Pancreas (tissue), 10 donors: Measurements from ENCODE around the gene SIRT6. TPM values are rescaled to one million over a fixed set of nuclear protein-coding genes. Genes with fewer than 3 reads are reported as not detected.

Experiments used
- ATAC-seq, 4 donors: fragments of 200-7000 bp; cut with Tn5 transposase; one replicate each; pipeline versions ENCODE4 v1.8.0 to v1.9.1; 2020; ENCODE audit warnings: mild to moderate bottlenecking in 4 of 4, moderate library complexity in 4 of 4
- DNase-seq, 6 donors: peaks; one replicate each; pipeline ENCODE4 v3.0.0-alpha.2; 2020
- FAIRE-seq: peaks from 2 replicates; lab custom pipeline; 2012; peaks lifted over from hg19 to GRCh38; lab: Jason Lieb, UNC
- H3K27ac ChIP-seq, 4 donors: fragments of 200-600 bp; sonication (generic); 1 replicate in 3 of 4; 2 replicates in 1 of 4; pipeline versions ENCODE4 v1.5.0 to v1.8.0; 2020
- H3K27me3 ChIP-seq, 4 donors: fragments of 200-600 bp; one replicate each; pipeline ENCODE4 v1.8.0; 2021
- H3K36me3 ChIP-seq, 3 donors: fragments of 200-600 bp; sonication (generic) in 1 of 3; one replicate each; pipeline versions ENCODE4 v1.5.0 to v1.8.0; 2020 to 2021
- H3K4me1 ChIP-seq, 3 donors: fragments of 200-600 bp; one replicate each; pipeline ENCODE4 v1.8.0; 2021
- H3K4me3 ChIP-seq, 4 donors: fragments of 200-600 bp; sonication (generic) in 2 of 4; one replicate each; pipeline versions ENCODE4 v1.5.0 to v1.8.0; 2020 to 2021
- H3K9me3 ChIP-seq, 4 donors: fragments of 200-600 bp; one replicate each; pipeline ENCODE4 v1.8.0; 2021
- WGBS, 2 donors: extraction: QIAGEN DNeasy Blood & Tissue Kit; methylation state at CpG; one replicate each; pipeline ENCODE4 v1.1.7; 2013; 5-methylcytosine and 5-hydroxymethylcytosine counted together
- intact Hi-C, 3 donors: fragments of 100-400 bp; cut with DNase I; formaldehyde crosslinking; loops; one replicate each; pipeline versions ENCODE4 v1.11.1 to v1.14.2; 2022
- polyA plus RNA-seq, 2 donors: library from polyadenylated mRNA; stranded (reverse); fragments of 200-250 nt; gene quantifications; one replicate each; pipeline ENCODE4 v1.2.3, GENCODE V29; 2013
- total RNA-seq, 6 donors: library from RNA; stranded (reverse); fragmentation: NEBNext Ultra II Directional in 4 of 6; extraction: Animal tissue kit (Norgen Biotek cat#: 25700) in 4 of 6; gene quantifications; one replicate each; pipeline versions ENCODE4 v1.2.1 to v1.2.4, GENCODE V29; 2021 to 2023
- TF ChIP-seq, protein P1 (sequence below), 4 donors: fragments of 200-600 bp; sonication (generic) in 3 of 4; IDR thresholded peaks; one replicate each; pipeline versions ENCODE4 v1.5.0 to v1.8.0; 2021; ENCODE audit warnings: antibody characterized with exemption in 4 of 4
- donor health status: healthy with polysubstance abuse.
- donor health status: DM: no; HTN: no; CAD: no; lungs with moderate emphysema.
- donor health status: DM: no; HTN: no; CAD: no.
- donor health status: control.
- donor health status: control.
- donor health status: Bipolar disorder and iron deficiency.
- donor health status: DM: yes; HTN: yes; CAD: no.
- donor health status: DM: no; HTN: no; CAD: no.
- donor health status: DM: no; HTN: no; CAD: no.
- donor health status: DM: yes; HTN: yes; CAD: no.

Gene SIRT6
- total and polyA plus RNA-seq, 8 donors = 10.9 to 47.4 (median 14.9) TPM

DNA sequence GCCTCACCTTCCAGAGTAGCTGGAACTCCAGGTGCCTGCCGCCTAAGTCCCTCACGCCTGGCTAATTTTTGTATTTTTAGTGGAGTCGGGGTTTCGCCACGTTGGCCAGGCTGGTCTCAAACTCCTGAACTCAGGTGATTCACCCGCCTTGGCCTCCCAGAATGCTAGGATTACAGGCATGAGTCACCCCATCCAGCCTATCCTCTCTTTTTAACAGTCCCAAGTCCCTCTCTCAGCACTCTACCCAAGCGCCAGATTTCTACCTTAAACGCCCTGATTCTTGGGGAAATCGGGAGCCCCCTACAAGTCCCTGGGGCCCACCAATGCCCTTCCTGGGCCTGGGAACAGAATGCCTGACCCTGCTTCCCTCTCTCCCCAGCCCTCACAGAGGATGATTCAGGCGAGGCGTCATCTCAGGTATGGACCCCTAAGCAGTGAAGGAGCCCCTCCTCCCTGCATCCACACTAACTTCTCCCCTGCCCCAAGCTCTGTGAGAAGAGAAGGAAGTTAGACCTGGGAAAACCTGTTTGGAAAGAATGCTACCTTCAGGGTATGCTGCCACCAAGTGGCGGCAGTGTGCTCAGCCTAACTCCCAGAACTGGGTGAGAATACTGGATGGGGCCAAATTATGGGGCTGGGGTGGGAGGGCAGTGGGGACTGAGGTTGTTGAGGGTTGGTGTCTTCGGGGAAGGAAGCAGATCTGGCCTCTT lies 26.2 kb upstream of the SIRT6 start:
- H3K27me3 ChIP-seq = no peaks in the 10 kb centered on the region
- no peak overlapping the region for H3K4me3 ChIP-seq
- FAIRE-seq (no peak), DNase-seq (no peak), ATAC-seq (peak in 1 of 4 donors; percentile 47)
- H3K27ac ChIP-seq = no peak overlapping the region
- no peaks in the 10 kb centered on the region for H3K36me3 ChIP-seq
- intact Hi-C loops = no loop called here
- H3K4me1 ChIP-seq = no peaks in the 10 kb centered on the region
- 70 to 81% methylated on average over 13 of the region's 13 CpGs for WGBS, 2 donors
- TF ChIP-seq, protein P1, sequence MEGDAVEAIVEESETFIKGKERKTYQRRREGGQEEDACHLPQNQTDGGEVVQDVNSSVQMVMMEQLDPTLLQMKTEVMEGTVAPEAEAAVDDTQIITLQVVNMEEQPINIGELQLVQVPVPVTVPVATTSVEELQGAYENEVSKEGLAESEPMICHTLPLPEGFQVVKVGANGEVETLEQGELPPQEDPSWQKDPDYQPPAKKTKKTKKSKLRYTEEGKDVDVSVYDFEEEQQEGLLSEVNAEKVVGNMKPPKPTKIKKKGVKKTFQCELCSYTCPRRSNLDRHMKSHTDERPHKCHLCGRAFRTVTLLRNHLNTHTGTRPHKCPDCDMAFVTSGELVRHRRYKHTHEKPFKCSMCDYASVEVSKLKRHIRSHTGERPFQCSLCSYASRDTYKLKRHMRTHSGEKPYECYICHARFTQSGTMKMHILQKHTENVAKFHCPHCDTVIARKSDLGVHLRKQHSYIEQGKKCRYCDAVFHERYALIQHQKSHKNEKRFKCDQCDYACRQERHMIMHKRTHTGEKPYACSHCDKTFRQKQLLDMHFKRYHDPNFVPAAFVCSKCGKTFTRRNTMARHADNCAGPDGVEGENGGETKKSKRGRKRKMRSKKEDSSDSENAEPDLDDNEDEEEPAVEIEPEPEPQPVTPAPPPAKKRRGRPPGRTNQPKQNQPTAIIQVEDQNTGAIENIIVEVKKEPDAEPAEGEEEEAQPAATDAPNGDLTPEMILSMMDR (IDR thresholded peaks at IDR 0.05) = no peak
- H3K9me3 ChIP-seq = no peaks in the 10 kb centered on the region

DNA sequence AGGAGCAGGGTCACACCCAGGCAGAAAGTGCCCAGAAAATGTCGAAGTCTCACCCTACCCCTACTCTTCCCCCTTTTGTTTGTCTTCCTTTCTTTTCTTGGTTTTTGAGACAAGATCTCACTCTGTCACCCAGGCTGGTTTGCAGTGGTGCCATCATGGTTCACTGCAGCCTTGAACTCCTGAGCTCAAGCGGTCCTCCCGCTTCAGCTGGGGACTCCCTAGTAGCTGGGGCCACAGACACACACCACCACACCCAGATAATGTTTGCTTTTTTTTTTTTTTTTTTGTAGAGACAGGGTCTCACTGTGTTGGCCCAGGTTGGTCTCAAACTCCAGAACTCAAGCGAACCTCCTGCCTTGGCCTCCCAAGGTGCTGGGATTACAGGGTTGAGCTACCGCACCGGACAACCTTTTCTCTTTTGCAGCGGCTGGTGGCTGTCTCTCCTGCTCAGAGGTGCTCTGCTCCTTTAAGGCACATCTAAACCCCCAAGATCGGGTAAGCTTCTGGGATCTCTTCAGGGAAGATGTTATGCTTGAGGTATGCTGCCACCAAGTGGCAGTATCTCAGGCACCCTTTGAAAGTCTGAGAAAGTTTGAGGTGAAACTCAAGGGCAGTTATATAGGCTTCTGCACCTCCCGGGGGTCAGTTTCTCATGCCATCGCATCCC lies 24.6 kb upstream of the SIRT6 start:
- ATAC-seq = no peak
- no peak for DNase-seq
- no peak for FAIRE-seq
- Histone ChIP-seq H3K4me1 (no peaks in the 10 kb centered on the region), H3K27me3 (no peaks in the 10 kb centered on the region), H3K9me3 (no peaks in the 10 kb centered on the region), H3K4me3 (no peak overlapping the region), H3K36me3 (no peaks in the 10 kb centered on the region), H3K27ac (no peak overlapping the region)
- intact Hi-C loops = no loop called here
- TF ChIP-seq, protein P1 (IDR thresholded peaks at IDR 0.05) = no peak
- WGBS, 2 donors = 82 to 87% methylated on average over 10 of the region's 10 CpGs

DNA sequence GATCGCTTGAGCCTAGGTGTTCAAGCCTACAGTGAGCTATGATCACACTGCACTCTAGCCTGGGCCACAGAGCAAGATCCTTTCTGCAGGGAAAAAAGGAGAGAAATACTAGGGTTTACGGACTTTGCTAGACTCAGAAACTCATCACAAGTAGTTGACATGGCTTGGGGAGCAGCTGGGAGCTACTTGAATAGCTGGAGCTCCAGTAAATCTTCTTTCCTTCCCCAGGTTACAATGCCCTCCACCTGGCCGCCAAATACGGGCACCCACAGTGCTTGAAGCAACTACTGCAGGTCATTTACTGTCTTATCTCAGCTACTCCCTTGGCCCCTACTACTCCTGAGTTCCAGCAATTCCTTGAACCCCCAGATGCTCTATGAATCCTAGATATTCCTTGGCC lies 19.4 kb upstream of the SIRT6 start:
- Histone ChIP-seq H3K4me3 (no peak overlapping the region), H3K27ac (no peak overlapping the region), H3K9me3 (no peaks in the 10 kb centered on the region), H3K27me3 (peaks cover 0 to 10% (median 5%) of the 10 kb centered on the region in 4 donors), H3K36me3 (no peaks in the 10 kb centered on the region), H3K4me1 (peaks cover 0 to 5% (median 0%) of the 10 kb centered on the region in 3 donors)
- WGBS, 2 donors = 60 to 75% methylated on average over 4 of the region's 4 CpGs
- intact Hi-C loops = no loop called here
- TF ChIP-seq, protein P1 (IDR thresholded peaks at IDR 0.05) = no peak
- ATAC-seq = no peak
- DNase-seq = no peak
- FAIRE-seq = no peak

DNA sequence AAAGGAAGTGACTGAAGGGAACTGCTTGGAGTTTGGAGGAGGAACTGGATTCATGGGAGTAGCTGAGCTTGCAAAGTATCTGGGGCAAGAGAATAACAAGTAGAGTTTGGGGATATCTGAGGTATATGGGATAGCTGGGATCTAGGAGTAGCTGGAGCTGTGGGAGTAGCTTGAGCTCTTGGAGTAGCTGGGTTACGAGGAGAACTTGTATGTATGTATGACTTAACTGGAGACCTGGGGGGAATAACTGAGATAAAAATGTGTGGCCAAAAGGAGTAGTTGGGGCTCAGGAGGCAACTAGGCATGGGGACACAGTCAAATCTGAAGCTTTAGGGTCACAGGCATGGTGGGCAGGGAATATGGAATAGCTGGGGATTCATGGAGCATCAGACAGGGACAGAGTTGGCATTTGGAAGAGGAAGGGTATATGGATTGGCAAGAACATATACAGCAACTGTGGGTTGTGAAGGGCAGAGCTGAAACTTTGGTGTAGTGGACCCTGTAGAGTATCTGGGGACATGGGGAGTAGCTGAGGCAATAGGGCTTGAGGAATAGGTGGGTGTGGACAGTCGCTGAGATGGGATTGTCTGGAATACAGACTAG lies 18.7 kb upstream of the SIRT6 start:
- Histone ChIP-seq H3K27me3 (peaks cover 0 to 18% (median 6%) of the 10 kb centered on the region in 4 donors), H3K4me1 (peaks cover 0 to 5% (median 0%) of the 10 kb centered on the region in 3 donors), H3K4me3 (no peak overlapping the region), H3K36me3 (no peaks in the 10 kb centered on the region), H3K27ac (no peak overlapping the region), H3K9me3 (no peaks in the 10 kb centered on the region)
- intact Hi-C loops = no loop called here
- 61 to 66% methylated on average over 2 of the region's 2 CpGs for WGBS, 2 donors
- TF ChIP-seq, protein P1 (IDR thresholded peaks at IDR 0.05) = no peak
- DNase-seq (no peak), FAIRE-seq (no peak), ATAC-seq (no peak)
